Lung (tissue), 12 donors: ENCODE measurements around the gene NAV2. TPM values are rescaled to one million over a fixed set of nuclear protein-coding genes. Genes with fewer than 3 reads are reported as not detected.

Experiments used
- ATAC-seq: fragments of 200-7000 bp; cut with Tn5 transposase; one replicate; pipeline ENCODE4 v1.9.1; 2020; ENCODE audit warnings: moderate number of reproducible peaks; ENCODE audit not compliant: insufficient read depth, low FRiP score
- DNase-seq, 3 donors: peaks; one replicate each; pipeline ENCODE4 v3.0.0-alpha.2; 2013 to 2017
- H3K27ac ChIP-seq, 2 donors: one replicate each; pipeline ENCODE4 v1.5.1; 2013; ENCODE audit warnings: mild to moderate bottlenecking in 2 of 2, moderate library complexity in 2 of 2, control low read depth in 1 of 2, inconsistent platforms in 1 of 2, low read depth in 1 of 2, low read length in 1 of 2
- H3K27me3 ChIP-seq, 3 donors: one replicate each; pipeline ENCODE4 v1.5.1; 2013; ENCODE audit warnings: low read length in 2 of 3; ENCODE audit not compliant: control insufficient read depth in 3 of 3, insufficient read depth in 3 of 3
- H3K36me3 ChIP-seq, 4 donors: one replicate each; pipeline ENCODE4 v1.5.1; 2013; ENCODE audit warnings: low read length in 4 of 4, mild to moderate bottlenecking in 1 of 4, moderate library complexity in 1 of 4; ENCODE audit not compliant: control insufficient read depth in 4 of 4, insufficient read depth in 4 of 4
- H3K4me1 ChIP-seq, 5 donors: one replicate each; pipeline ENCODE4 v1.5.1; 2013; ENCODE audit warnings: low read length in 5 of 5, mild to moderate bottlenecking in 2 of 5, moderate library complexity in 1 of 5; ENCODE audit not compliant: control insufficient read depth in 5 of 5, insufficient read depth in 5 of 5
- H3K4me3 ChIP-seq: one replicate; pipeline ENCODE4 v1.5.1; 2013; ENCODE audit warnings: mild to moderate bottlenecking, control low read depth, moderate library complexity
- H3K9ac ChIP-seq, 2 donors: one replicate each; pipeline ENCODE4 v1.5.1; 2013; ENCODE audit warnings: low read length in 2 of 2, control low read depth in 1 of 2; ENCODE audit not compliant: insufficient read depth in 1 of 2
- H3K9me3 ChIP-seq, 4 donors: one replicate each; pipeline ENCODE4 v1.5.1; 2013; ENCODE audit warnings: low read length in 3 of 4, mild to moderate bottlenecking in 1 of 4, moderate library complexity in 1 of 4; ENCODE audit not compliant: control insufficient read depth in 4 of 4, insufficient read depth in 3 of 4
- CTCF ChIP-seq: IDR thresholded peaks from 2 replicates; pipeline ENCODE4 v1.5.1; 2012; ENCODE audit warnings: mild to moderate bottlenecking; ENCODE audit errors: control extremely low read depth, extremely low read depth
- WGBS, 2 donors: extraction: QIAGEN DNeasy Blood & Tissue Kit; methylation state at CpG; one replicate each; pipeline ENCODE4 v1.1.7; 2013; 5-methylcytosine and 5-hydroxymethylcytosine counted together
- polyA plus RNA-seq, 2 donors: library from polyadenylated mRNA; stranded (reverse); fragments of 200-250 nt; gene quantifications; one replicate each; pipeline ENCODE4 v1.2.1, GENCODE V29; 2013
- total RNA-seq, 2 donors: library from RNA; depleted of rRNA in 1 of 2; stranded (reverse); fragments of >200 nt in 1 of 2; gene quantifications; one replicate each; pipeline ENCODE4 v1.2.1, GENCODE V29; 2014 to 2021
- donor health status: control.
- donor health status: control.
- donor health status: Bipolar disorder and iron deficiency.
- donor health status: healthy.
- donor health status: DM: yes; HTN: yes; CAD: no.

NAV2 gene
- total and polyA plus RNA-seq, 4 donors = 6.8 to 47.9 (median 20.2) TPM

GRCh38 chr11:19713196-19714021, 772 bp downstream of the NAV2 start:
- Histone ChIP-seq H3K36me3 (no peaks in the 10 kb centered on the region), H3K9ac (peak overlapping the region in 1 of 2 donors; percentile 51), H3K9me3 (no peaks in the 10 kb centered on the region), H3K27me3 (peaks cover 0 to 13% (median 0%) of the 10 kb centered on the region in 3 donors), H3K27ac (peak overlapping the region; percentile 72 to 77), H3K4me3 (peak overlapping the region; percentile 59), H3K4me1 (peaks cover 13 to 42% (median 16%) of the 10 kb centered on the region in 5 donors)
- 1% methylated on average over 63 of the region's 63 CpGs for WGBS, 2 donors
- TF ChIP-seq CTCF = no peak
- ATAC-seq (no peak), DNase-seq (peak in 1 of 3 donors; percentile 26)

- no peak for DNase-seq
- H3K4me1 ChIP-seq = peaks cover 13 to 44% (median 19%) of the 10 kb centered on the region in 5 donors
- no peaks in the 10 kb centered on the region for H3K9me3 ChIP-seq
- H3K4me3 ChIP-seq = peak overlapping the region; percentile 59
- WGBS, 2 donors = 1 to 2% methylated on average over 17 of the region's 17 CpGs
- no peak for ATAC-seq
- peaks cover 0 to 13% (median 0%) of the 10 kb centered on the region in 3 donors for H3K27me3 ChIP-seq
- TF ChIP-seq CTCF = no peak
- peak overlapping the region in 1 of 2 donors; percentile 77 for H3K27ac ChIP-seq
- H3K9ac ChIP-seq = no peak overlapping the region
- H3K36me3 ChIP-seq = no peaks in the 10 kb centered on the region
These were observed 1.4 kb downstream of the NAV2 start for GRCh38 chr11:19714022-19714386.

- Histone ChIP-seq H3K9me3 (no peaks in the 10 kb centered on the region), H3K9ac (no peak overlapping the region), H3K27ac (peak overlapping the region; percentile 2 to 77), H3K36me3 (no peaks in the 10 kb centered on the region), H3K4me1 (peaks cover 13 to 48% (median 19%) of the 10 kb centered on the region in 5 donors), H3K27me3 (peaks cover 0 to 13% (median 0%) of the 10 kb centered on the region in 3 donors), H3K4me3 (peak overlapping the region; percentile 59)
- DNase-seq (peak; percentile 37 to 54 (median 51)), ATAC-seq (no peak)
- WGBS, 2 donors = 8 to 15% methylated on average over 25 of the region's 25 CpGs
- no peak for TF ChIP-seq CTCF
These were observed 2.0 kb downstream of the NAV2 start for GRCh38 chr11:19714387-19715363.
